RWPE1 (cell line): ENCODE data around the gene FKTN.
A peak's percentile ranks its signal among the peaks of the same experiment; 100 is the strongest.

Source experiments
- CTCF ChIA-PET: fragments of 350-600 bp; sonication (Branson Sonifier 250); formaldehyde crosslinking; extraction: SDS; loops from one replicate; lab custom pipeline; 2021; lab: Yijun Ruan, JAX
- POLR2A ChIA-PET: fragments of 400-600 bp; formaldehyde crosslinking; extraction: SDS; loops from one replicate; lab custom pipeline; 2020; ENCODE audit warnings: antibody characterized with exemption; ENCODE audit not compliant: low non-redundant PET; lab: Yijun Ruan, JAX
- DNase-seq: peaks from one replicate; pipeline ENCODE4 v3.0.0; 2012; ENCODE audit warnings: low spot score
- H3K27ac ChIP-seq: fragments of 450-650 bp; 2 replicates; pipeline ENCODE4 v1.5.1; 2017
- CTCF ChIP-seq: fragments of 450-650 bp; conservative IDR thresholded peaks from 2 replicates; pipeline ENCODE4 v1.5.1; 2017; ENCODE audit warnings: low read depth, mild to moderate bottlenecking

The FKTN gene

GRCh38 chr9:105593145-105593544 is 35.2 kb downstream of the FKTN start:
- no peak for TF ChIP-seq CTCF
- CTCF ChIA-PET: no interaction called here
- POLR2A ChIA-PET: no interaction called here
- no peak overlapping the region for H3K27ac ChIP-seq
- DNase-seq: no peak

DNA sequence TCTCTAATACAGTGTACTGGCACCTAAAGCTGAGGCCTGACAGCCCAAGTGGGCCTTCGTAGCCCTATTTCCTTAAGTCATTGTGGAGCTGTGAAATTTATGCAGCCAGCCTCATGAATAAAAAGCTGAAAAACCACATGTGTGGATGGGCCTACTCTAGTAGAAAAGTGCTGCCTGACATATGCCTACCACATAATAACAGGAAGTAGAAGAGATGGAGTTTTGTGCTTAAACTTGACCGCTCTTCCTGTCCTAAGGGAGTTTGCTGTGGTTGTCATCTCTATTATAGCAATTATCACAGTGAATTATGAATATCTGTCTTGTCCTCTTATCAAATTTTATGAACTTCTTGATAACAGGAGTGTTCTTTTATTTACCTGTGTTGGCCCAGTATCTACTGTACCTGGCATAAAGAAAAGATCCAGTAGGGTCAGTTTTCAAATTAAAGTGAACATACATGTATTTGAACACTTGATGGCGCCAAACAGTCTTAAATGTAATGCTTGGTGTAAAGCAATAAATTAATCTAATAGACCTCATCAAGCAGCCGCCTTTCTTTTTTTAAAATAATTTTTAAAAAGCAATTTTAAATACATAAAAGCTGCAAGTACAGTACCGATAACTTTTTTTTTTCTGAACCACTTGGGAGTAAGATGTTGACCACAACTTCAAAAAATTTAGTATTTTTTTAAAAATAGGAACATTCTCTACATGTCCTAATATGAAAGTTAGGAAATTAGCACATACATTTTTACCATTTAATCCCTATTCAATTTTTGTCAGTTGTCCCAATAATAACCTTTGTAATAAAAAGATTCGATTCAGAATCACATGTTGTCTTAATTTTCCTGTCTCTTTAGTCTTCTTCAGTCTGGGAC is 51.0 kb downstream of the FKTN start:
- no peak overlapping the region for H3K27ac ChIP-seq
- CTCF ChIA-PET: interaction anchor here (0.5 to 1.5 kb wide), 5 partner anchors 11 to 1093 kb away, joined by 4 to 7 read pairs (median 4); no protein-coding TSS in a partner anchor
- POLR2A ChIA-PET: no interaction called here
- TF ChIP-seq CTCF: peak; percentile 83
- peak; percentile 74 for DNase-seq

DNA sequence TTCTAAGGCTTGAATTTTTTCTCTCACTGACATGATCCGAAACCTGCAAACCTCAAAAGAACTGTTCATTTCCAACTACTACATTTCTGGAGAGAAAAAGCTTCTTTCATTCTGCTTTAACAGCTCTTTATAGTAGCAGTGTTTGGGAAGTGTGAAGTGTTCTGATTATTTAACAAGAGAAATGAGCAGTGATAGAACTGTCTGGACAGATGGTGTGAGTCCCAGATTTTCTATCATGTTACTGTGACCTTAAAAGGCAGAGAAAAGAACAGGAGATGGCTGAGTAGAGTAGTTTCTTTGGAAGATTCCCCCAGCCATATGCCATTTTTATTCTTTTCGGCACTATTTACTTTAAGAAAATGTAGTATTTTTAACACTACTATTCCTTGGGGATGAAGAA is 63.1 kb downstream of the FKTN start:
- POLR2A ChIA-PET: no interaction called here
- no peak for TF ChIP-seq CTCF
- CTCF ChIA-PET: interaction anchor here (0.6 to 0.7 kb wide), 2 partner anchors 9 to 932 kb away, joined by 3 to 5 read pairs; no protein-coding TSS in a partner anchor
- H3K27ac ChIP-seq: no peak overlapping the region
- no peak for DNase-seq

- no peak for DNase-seq
- POLR2A ChIA-PET: no interaction called here
- TF ChIP-seq CTCF: no peak
- CTCF ChIA-PET: interaction anchor here (0.6 to 1.3 kb wide), 2 partner anchors 12 to 257 kb away, joined by 3 to 12 read pairs; no protein-coding TSS in a partner anchor
- no peak overlapping the region for H3K27ac ChIP-seq
Observed at GRCh38 chr9:105625088-105625487, 67.2 kb downstream of the FKTN start.

DNA sequence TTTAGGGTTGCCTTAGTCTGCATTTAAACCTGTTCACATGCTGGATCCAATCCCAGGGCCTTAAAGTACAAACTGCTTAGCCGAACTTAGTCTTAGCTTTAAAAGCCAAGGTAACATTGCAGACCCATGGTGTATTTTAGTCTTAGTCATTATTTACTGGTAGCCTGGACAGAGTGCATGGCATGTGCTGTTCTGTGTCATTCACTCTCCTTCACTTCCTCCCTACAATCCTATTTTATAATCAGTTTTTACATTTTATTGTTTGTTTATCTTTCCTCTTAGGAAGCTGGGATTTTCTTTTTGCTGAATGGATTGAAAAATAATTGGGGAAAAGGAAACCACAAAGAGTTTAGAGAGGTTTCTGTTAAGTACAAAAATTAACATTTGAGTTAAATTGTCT is 74.9 kb downstream of the FKTN start:
- ChIA-PET CTCF (interaction anchor here (1.1 kb wide), 1 partner anchor 14 kb away, joined by 4 read pairs; no protein-coding TSS in a partner anchor), POLR2A (no interaction called here)
- no peak overlapping the region for H3K27ac ChIP-seq
- no peak for TF ChIP-seq CTCF
- DNase-seq: no peak

DNA sequence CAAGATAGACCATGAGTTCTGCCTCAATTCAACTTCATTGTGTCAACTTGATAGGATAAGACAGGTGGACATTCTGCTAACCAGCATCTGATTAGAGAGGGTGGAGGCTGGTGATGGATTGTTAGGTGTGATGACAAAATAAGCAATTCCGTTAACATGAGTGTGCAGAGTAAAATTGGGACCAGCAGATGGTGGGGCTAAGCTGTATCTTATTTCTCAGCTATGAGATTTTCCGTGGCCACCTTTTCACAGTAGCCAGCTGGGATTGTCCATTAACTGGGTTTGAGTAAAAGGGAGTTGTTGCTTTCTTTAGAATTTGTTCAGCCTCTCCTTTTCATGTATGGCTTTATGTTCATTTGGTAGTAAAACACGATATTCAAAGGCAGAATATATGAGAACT is 75.5 kb downstream of the FKTN start:
- DNase-seq: no peak
- CTCF ChIA-PET: interaction anchor here (0.6 to 1.1 kb wide), 3 partner anchors 14 to 760 kb away, joined by 3 to 4 read pairs (median 4); no protein-coding TSS in a partner anchor
- POLR2A ChIA-PET: no interaction called here
- H3K27ac ChIP-seq: no peak overlapping the region
- TF ChIP-seq CTCF: no peak
